HepG2 (cell line): ENCODE results near the gene TPM2. TPM values are rescaled to one million over a fixed set of nuclear protein-coding genes. Genes with fewer than 3 reads are reported as not detected.

Experiments used
- ATAC-seq: fragments of 200-7000 bp; cut with Tn5 transposase; 3 replicates; pipeline ENCODE4 v1.9.1; 2020; ENCODE audit warnings: mild to moderate bottlenecking, moderate library complexity
- BruUV-seq: library from RNA; stranded (reverse); fragments of 400-500 nt; replicated peaks from 2 replicates; lab custom pipeline; 2021; lab: Mats Ljungman, UMichigan
- CTCF ChIA-PET: fragments of 300-600 bp; formaldehyde crosslinking; extraction: SDS; loops from one replicate; lab custom pipeline; 2021; ENCODE audit warnings: low total read pairs, inconsistent platforms, low intra/inter-chr PET ratio; lab: Yijun Ruan, JAX
- POLR2A ChIA-PET: fragments of 350-600 bp; sonication (Branson Sonifier 250); formaldehyde crosslinking; loops from one replicate; lab custom pipeline; 2020; ENCODE audit warnings: antibody characterized with exemption, inconsistent platforms; lab: Yijun Ruan, JAX
- DNase-seq: peaks from one replicate; pipeline ENCODE4 v3.0.0-alpha.2; 2015; ENCODE audit warnings: low spot score
- FAIRE-seq: peaks from 3 replicates; lab custom pipeline; 2011; peaks lifted over from hg19 to GRCh38; lab: Jason Lieb, UNC
- H2AFZ ChIP-seq: one replicate; pipeline ENCODE4 v1.6.1; 2011; ENCODE audit warnings: low read length, inconsistent platforms
- H3K27ac ChIP-seq: fragments of 300-600 bp; 3 replicates; pipeline ENCODE4 v1.8.0; 2011; ENCODE audit warnings: mixed run types, mild to moderate bottlenecking, mixed read lengths, low read length, inconsistent platforms; ENCODE audit not compliant: insufficient read depth; ENCODE audit errors: extremely low read length
- H3K27me3 ChIP-seq, 2 experiments: fragments of 200-600 bp in 1 of 2; 2 replicates in 1 of 2; 3 replicates in 1 of 2; pipeline versions ENCODE4 v1.6.0 to v1.8.0; 2011; ENCODE audit warnings: low read length in 2 of 2, mild to moderate bottlenecking in 2 of 2, moderate library complexity in 2 of 2, inconsistent platforms in 1 of 2; ENCODE audit not compliant: insufficient read depth in 2 of 2, control insufficient read depth in 1 of 2
- H3K36me3 ChIP-seq, 2 experiments: fragments of 200-600 bp in 1 of 2; replicated peaks in 1 of 2; 2 replicates in 1 of 2; 3 replicates in 1 of 2; pipeline versions ENCODE4 v1.5.1 to v1.8.0; 2011; ENCODE audit warnings: low read length in 2 of 2, inconsistent platforms in 1 of 2; ENCODE audit not compliant: insufficient read depth in 2 of 2, control insufficient read depth in 1 of 2
- H3K4me1 ChIP-seq: 2 replicates; pipeline ENCODE4 v1.5.1; 2012; ENCODE audit warnings: low read length, inconsistent platforms; ENCODE audit not compliant: insufficient read depth
- H3K4me2 ChIP-seq: 2 replicates; pipeline ENCODE4 v1.6.0; 2011; ENCODE audit warnings: low read depth, low read length, inconsistent platforms
- H3K4me3 ChIP-seq, 3 experiments: fragments of 200-600 bp in 1 of 3; sonication (generic), shearing (Covaris generic) in 1 of 3; replicated peaks in 1 of 3; 2 replicates each; pipeline ENCODE4 v1.5.1; 2011 to 2016; ENCODE audit warnings: low read length in 3 of 3, inconsistent platforms in 2 of 3, low read depth in 2 of 3, mild to moderate bottlenecking in 2 of 3, control low read depth in 1 of 3, mixed read lengths in 1 of 3; ENCODE audit not compliant: insufficient read depth in 1 of 3
- H3K79me2 ChIP-seq: one replicate; pipeline ENCODE4 v1.6.1; 2011; ENCODE audit warnings: low read length, inconsistent platforms; ENCODE audit not compliant: insufficient read depth
- H3K9ac ChIP-seq: 2 replicates; pipeline ENCODE4 v1.6.0; 2011; ENCODE audit warnings: mild to moderate bottlenecking, low read depth, low read length, inconsistent platforms; ENCODE audit not compliant: insufficient read depth
- H3K9me3 ChIP-seq: 2 replicates; pipeline ENCODE4 v1.5.1; 2012; ENCODE audit warnings: mild to moderate bottlenecking, low read length
- H4K20me1 ChIP-seq: 2 replicates; pipeline ENCODE4 v1.6.0; 2011; ENCODE audit warnings: inconsistent platforms, mild to moderate bottlenecking, low read length, moderate library complexity; ENCODE audit not compliant: insufficient read depth
- HNF4A ChIP-seq: sonication (generic); formaldehyde crosslinking; IDR thresholded peaks from 2 replicates; pipeline ENCODE4 v1.4.0; 2020; ENCODE audit warnings: missing genetic modification reagents
- KDM2A ChIP-seq: sonication (generic); formaldehyde crosslinking; IDR thresholded peaks from 2 replicates; pipeline ENCODE4 v1.4.0; 2020; ENCODE audit warnings: low read depth, missing genetic modification reagents, borderline replicate concordance
- MAZ ChIP-seq, 2 experiments: sonication (generic) in 1 of 2; formaldehyde crosslinking in 1 of 2; IDR thresholded peaks; 2 replicates each; pipeline versions ENCODE4 v1.5.0 to v1.6.1; 2012 to 2020; ENCODE audit warnings: low read depth in 2 of 2, mild to moderate bottlenecking in 2 of 2, borderline replicate concordance in 1 of 2, improper control_type of control experiment in 1 of 2, low read length in 1 of 2, missing genetic modification reagents in 1 of 2, moderate library complexity in 1 of 2
- NR2C2 ChIP-seq: sonication (generic); formaldehyde crosslinking; IDR thresholded peaks from 2 replicates; pipeline ENCODE4 v1.4.0; 2020; ENCODE audit warnings: missing genetic modification reagents, mild to moderate bottlenecking, moderate library complexity, borderline replicate concordance
- NR2F2 ChIP-seq: IDR thresholded peaks from 2 replicates; pipeline ENCODE4 v1.6.1; 2012; ENCODE audit warnings: low read depth, inconsistent platforms, borderline replicate concordance
- NR2F6 ChIP-seq, 2 experiments: IDR thresholded peaks; 2 replicates each; pipeline ENCODE4 v1.6.1; 2016; ENCODE audit warnings: antibody characterized with exemption in 1 of 2, mild to moderate bottlenecking in 1 of 2
- ZNF687 ChIP-seq: sonication (generic); formaldehyde crosslinking; IDR thresholded peaks from 2 replicates; pipeline ENCODE4 v1.5.1; 2020; ENCODE audit warnings: mild to moderate bottlenecking, missing genetic modification reagents, moderate library complexity
- WGBS: methylation state at CpG from one replicate; pipeline ENCODE4 v1.1.6; 2017; ENCODE audit warnings: low lambda C conversion rate; 5-methylcytosine and 5-hydroxymethylcytosine counted together
- in situ Hi-C: cut with HindIII; loops from 2 replicates; pipeline ENCODE4 v1.10.0; 2017; ENCODE audit warnings: low pct_unique_long_range_greater_than_20kb; ENCODE audit not compliant: extremely low pct_ligation_motif_present
- intact Hi-C: fragments of 100-400 bp; cut with micrococcal nuclease; formaldehyde crosslinking; loops from one replicate; pipeline ENCODE4 v1.10.0; 2022; ENCODE audit not compliant: unreplicated experiment
- polyA plus RNA-seq, 8 experiments: library from polyadenylated mRNA; depleted of rRNA in 3 of 8; stranded (reverse) in 7 of 8; unstranded in 1 of 8; fragments of >200 nt; fragmentation: Illumina TruSeq in 4 of 8; extraction: Trizol in 4 of 8; gene quantifications; 2 replicates each; pipeline versions ENCODE4 v1.2.1 to v1.2.3, GENCODE V29; 2011 to 2016; ENCODE audit warnings: low read depth in 4 of 8, missing spikeins in 1 of 8, mixed read lengths in 1 of 8; ENCODE audit not compliant: insufficient read depth in 1 of 8
- total RNA-seq, 5 experiments: library from RNA; depleted of rRNA; stranded (reverse); fragments of >200 nt; fragmentation: Illumina TruSeq; extraction: Trizol; gene quantifications; 2 replicates each; pipeline ENCODE4 v1.2.3, GENCODE V29; 2016; ENCODE audit warnings: low read depth in 1 of 5

The TPM2 gene
- total and polyA plus RNA-seq, 2 of the 13 experiments (the other 11 are each of a cell fraction or from before 2014, with no cell fraction given), result 3.1 to 10.7 TPM

- no peak overlapping the region for H2AFZ ChIP-seq
- H3K4me3 ChIP-seq, result no peak overlapping the region
- H3K27ac ChIP-seq, result no peak overlapping the region
- POLR2A ChIA-PET, result no interaction called here
- no peak for DNase-seq
- no peaks in the 10 kb centered on the region for H4K20me1 ChIP-seq
- H3K4me2 ChIP-seq, result no peak overlapping the region
- H3K36me3 ChIP-seq, result no peaks in the 10 kb centered on the region
- peaks cover 55% of the 10 kb centered on the region for H3K4me1 ChIP-seq
- H3K27me3 ChIP-seq, result no peaks in the 10 kb centered on the region
- no peak for FAIRE-seq
- 79% methylated on average over 12 of the region's 13 CpGs for WGBS
- no peaks in the 10 kb centered on the region for H3K79me2 ChIP-seq
- CTCF ChIA-PET, result no interaction called here
- ATAC-seq, result no peak
- BruUV-seq, result no TSS peak
- H3K9ac ChIP-seq, result no peak overlapping the region
- intact Hi-C loops (no loop called here), in situ Hi-C loops (no loop called here)
- no peaks in the 10 kb centered on the region for H3K9me3 ChIP-seq
- TF ChIP-seq HNF4A (CRISPR knock-in tag), result 0 out of 2 replicates have a peak, but pooled peaks have one; percentile 1
- no peak for TF ChIP-seq KDM2A (CRISPR knock-in tag)
- TF ChIP-seq ZNF687 (CRISPR knock-in tag), result peak; percentile 32
- no peak for TF ChIP-seq MAZ (IDR thresholded peaks at IDR 0.05; ENCODE audit: borderline replicate concordance, low read depth, low read length)
- no peak for TF ChIP-seq MAZ (CRISPR knock-in tag; IDR thresholded peaks at IDR 0.05; ENCODE audit: low read depth)
- peak; percentile 37; the same call in 1 of the 2 replicates for TF ChIP-seq NR2F6 (IDR thresholded peaks at IDR 0.05)
- no peak for TF ChIP-seq NR2F6 (CRISPR knock-in tag; IDR thresholded peaks at IDR 0.05)
- peak; percentile 56; the same call in 1 of the 2 replicates for TF ChIP-seq NR2C2 (CRISPR knock-in tag)
- 0 out of 2 replicates have a peak, but pooled peaks have one; percentile 21 for TF ChIP-seq NR2F2
- TF ChIP-seq, all 625 proteins: peak for 5
These were observed 4.2 kb downstream of the TPM2 start for GRCh38 chr9:35685506-35685905.
